Measurements from ENCODE around the gene APEH. TPM values are rescaled to one million over a fixed set of nuclear protein-coding genes. Genes with fewer than 3 reads are reported as not detected.

The APEH gene
- total and polyA plus RNA-seq, 2 experiments from 2014 or later: 170 to 264 TPM

- H3K9me2 ChIP-seq (ENCODE audit: insufficient read depth): no peaks in the 10 kb centered on the region
- no peak overlapping the region for H2AFZ ChIP-seq
- peaks cover 5% of the 10 kb centered on the region; the same call in 1 of the 2 replicates for H3K36me3 ChIP-seq (ENCODE audit: insufficient read depth)
- H3K27me3 Mint-ChIP-seq (ENCODE audit: insufficient read depth, low read depth, poor library complexity): peaks cover 38% of the 10 kb centered on the region
- peaks cover 16% of the 10 kb centered on the region for H3K36me3 Mint-ChIP-seq (ENCODE audit: low read depth)
- peaks cover 3% of the 10 kb centered on the region; the same call in 1 of the 2 replicates for H4K20me1 ChIP-seq (replicated peaks; ENCODE audit: insufficient read depth)
- H3K27ac Mint-ChIP-seq: no peak overlapping the region
- no peak overlapping the region for H3K4me2 ChIP-seq
- no peak overlapping the region for H3K4me3 ChIP-seq
- H3K9me3 Mint-ChIP-seq: peaks cover 6% of the 10 kb centered on the region; the same call in 1 of the 3 replicates
- no peak for TF ChIP-seq EZH2 (IDR thresholded peaks at IDR 0.05; ENCODE audit: low read depth, unreplicated experiment)
- no peak for TF ChIP-seq NANOG (IDR thresholded peaks at IDR 0.05; ENCODE audit: borderline replicate concordance)
- no peak for TF ChIP-seq ETS1 (IDR thresholded peaks at IDR 0.05)
- TF ChIP-seq POLR2AphosphoS5 (IDR thresholded peaks at IDR 0.05; ENCODE audit: low read depth): no peak
- TF ChIP-seq EZH2phosphoT487 (IDR thresholded peaks at IDR 0.05; ENCODE audit: unreplicated experiment): no peak
- TF ChIP-seq ZNF462 (CRISPR knock-in tag; IDR thresholded peaks at IDR 0.05): no peak
- TF ChIP-seq CTCF (conservative IDR thresholded peaks at IDR 0.05; ENCODE audit: low read depth in 2 of 2): no peak
- TF ChIP-seq ZNF331 (CRISPR knock-in tag; IDR thresholded peaks at IDR 0.05; ENCODE audit: low read depth): no peak
- TF ChIP-seq STAT1 (IDR thresholded peaks at IDR 0.05; ENCODE audit: unreplicated experiment): no peak
- no peak for TF ChIP-seq CREB1 (CRISPR knock-in tag; IDR thresholded peaks at IDR 0.05; ENCODE audit: low read depth)
- TF ChIP-seq REST (IDR thresholded peaks at IDR 0.05; ENCODE audit: unreplicated experiment): no peak
- no peak for TF ChIP-seq ZNF114 (CRISPR knock-in tag; IDR thresholded peaks at IDR 0.05)
- TF ChIP-seq JUNB (IDR thresholded peaks at IDR 0.05; ENCODE audit: unreplicated experiment): no peak
- no peak for DNase-seq (ENCODE audit: low spot score)
- ATAC-seq: no peak
- no peaks in the 10 kb centered on the region for H3K79me2 ChIP-seq (replicated peaks; ENCODE audit: insufficient read depth)
- H3K4me1 ChIP-seq (ENCODE audit: insufficient read depth): no peaks in the 10 kb centered on the region; the same call in 1 of the 2 replicates
- no peak overlapping the region for H3K4me3 Mint-ChIP-seq
- peaks cover 15% of the 10 kb centered on the region for H3K4me1 Mint-ChIP-seq
- no peaks in the 10 kb centered on the region for H3K27me3 ChIP-seq (ENCODE audit: insufficient read depth)
- no peak overlapping the region for H3K27ac ChIP-seq (ENCODE audit: low read depth)
- peaks cover 4% of the 10 kb centered on the region; the same call in 1 of the 2 replicates for H3F3A ChIP-seq (replicated peaks; ENCODE audit: low read depth)
These were observed 42.6 kb downstream of the APEH start for GRCh38 chr3:49716691-49717210.

Data from GM23338 (cell line).